Measurements from ENCODE around the gene ZNF408.

GRCh38 chr11:46723359-46723680 is 22.5 kb downstream of the ZNF408 start:
- TF ChIP-seq CTCF (IDR thresholded peaks at IDR 0.05; ENCODE audit: insufficient read depth, low read length, poor library complexity, severe bottlenecking) (no peak), EZH2phosphoT487 (conservative IDR thresholded peaks at IDR 0.05; ENCODE audit: low read length) (no peak)

Data from SU-DHL-6 (cell line).